ENCODE data around the gene RMI2. TPM values are rescaled to one million over a fixed set of nuclear protein-coding genes. Genes with fewer than 3 reads are reported as not detected.

RMI2 gene
- polyA plus RNA-seq, 1 donor (not counting 4 experiments of a cell fraction or from before 2014, with no cell fraction given) = 6.8 TPM

DNA sequence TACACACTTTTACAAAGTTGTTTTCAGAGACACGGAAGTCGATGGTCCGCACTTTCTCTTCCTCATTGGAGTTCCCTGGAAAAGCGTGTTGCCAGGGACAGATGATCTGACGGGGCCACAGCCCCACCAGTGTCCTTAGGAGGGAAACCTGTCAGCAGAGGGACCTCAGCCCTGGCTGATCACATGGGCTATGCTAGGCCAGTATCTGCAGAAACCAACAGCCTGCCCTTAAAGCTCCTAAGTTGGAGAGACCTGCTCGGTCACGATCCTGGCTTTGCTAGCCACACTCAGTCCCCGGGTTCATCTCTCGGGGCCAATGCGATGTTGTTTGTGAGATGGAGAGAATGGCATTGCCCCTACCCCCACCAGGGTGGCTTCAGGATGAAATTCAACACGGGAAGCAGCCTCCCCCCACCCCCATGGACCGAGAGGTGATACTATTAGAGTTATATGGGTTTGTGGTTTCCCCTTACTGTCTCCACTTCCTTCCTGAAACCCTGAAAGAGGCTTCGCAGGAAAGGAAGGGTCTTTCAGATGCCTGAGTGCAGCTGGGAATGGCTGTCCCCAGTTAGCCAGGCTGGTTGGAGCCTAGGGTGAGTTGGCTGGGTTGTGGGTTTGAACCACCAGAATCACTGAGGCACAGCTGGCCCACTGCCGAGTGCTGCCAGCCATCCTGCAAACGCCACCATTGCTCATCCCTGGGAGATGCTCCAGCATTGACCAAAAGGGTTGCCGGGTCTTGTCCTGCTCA, 16.6 kb downstream of the RMI2 start:
- H3K4me3 ChIP-seq (ENCODE audit: control insufficient read depth in 2 of 3, extremely low read depth in 1 of 3, insufficient read depth in 2 of 3, low read depth in 1 of 3, low read length in 3 of 3) = no peak overlapping the region
- no peaks in the 10 kb centered on the region for H3K27me3 ChIP-seq (ENCODE audit: control insufficient read depth, extremely low read depth, insufficient read depth, low read length)
- no peak for DNase-seq (ENCODE audit: low read depth, low spot score)
- H3K27ac ChIP-seq (ENCODE audit: control insufficient read depth, insufficient read depth, low read length) = no peak overlapping the region
- H3K4me2 ChIP-seq (ENCODE audit: control insufficient read depth, extremely low read depth, insufficient read depth, low read depth, low read length) = no peak overlapping the region
- no peak overlapping the region for H3K9ac ChIP-seq (ENCODE audit: control insufficient read depth, extremely low read depth, insufficient read depth, low read length)
- no peak overlapping the region for H2AFZ ChIP-seq (ENCODE audit: control insufficient read depth, low read length)
- no peaks in the 10 kb centered on the region for H3K9me3 ChIP-seq (ENCODE audit: control insufficient read depth, low read depth, low read length)
- H3K79me2 ChIP-seq (ENCODE audit: control insufficient read depth, insufficient read depth, low read length) = no peaks in the 10 kb centered on the region
- TF ChIP-seq, protein P1, sequence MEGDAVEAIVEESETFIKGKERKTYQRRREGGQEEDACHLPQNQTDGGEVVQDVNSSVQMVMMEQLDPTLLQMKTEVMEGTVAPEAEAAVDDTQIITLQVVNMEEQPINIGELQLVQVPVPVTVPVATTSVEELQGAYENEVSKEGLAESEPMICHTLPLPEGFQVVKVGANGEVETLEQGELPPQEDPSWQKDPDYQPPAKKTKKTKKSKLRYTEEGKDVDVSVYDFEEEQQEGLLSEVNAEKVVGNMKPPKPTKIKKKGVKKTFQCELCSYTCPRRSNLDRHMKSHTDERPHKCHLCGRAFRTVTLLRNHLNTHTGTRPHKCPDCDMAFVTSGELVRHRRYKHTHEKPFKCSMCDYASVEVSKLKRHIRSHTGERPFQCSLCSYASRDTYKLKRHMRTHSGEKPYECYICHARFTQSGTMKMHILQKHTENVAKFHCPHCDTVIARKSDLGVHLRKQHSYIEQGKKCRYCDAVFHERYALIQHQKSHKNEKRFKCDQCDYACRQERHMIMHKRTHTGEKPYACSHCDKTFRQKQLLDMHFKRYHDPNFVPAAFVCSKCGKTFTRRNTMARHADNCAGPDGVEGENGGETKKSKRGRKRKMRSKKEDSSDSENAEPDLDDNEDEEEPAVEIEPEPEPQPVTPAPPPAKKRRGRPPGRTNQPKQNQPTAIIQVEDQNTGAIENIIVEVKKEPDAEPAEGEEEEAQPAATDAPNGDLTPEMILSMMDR (optimal IDR thresholded peaks at IDR 0.05 in 1 of 3, IDR thresholded peaks at IDR 0.05 in 1 of 3, conservative IDR thresholded peaks at IDR 0.05 in 1 of 3; ENCODE audit: extremely low read depth in 1 of 3, insufficient read depth in 2 of 3, low read length in 3 of 3) = no peak
- no peak for TF ChIP-seq EZH2 (IDR thresholded peaks at IDR 0.05; ENCODE audit: low read length)
- no peak for FAIRE-seq
- no peaks in the 10 kb centered on the region for H3K9me1 ChIP-seq (ENCODE audit: control insufficient read depth, extremely low read depth, insufficient read depth, low read length)
- no peaks in the 10 kb centered on the region for H4K20me1 ChIP-seq (ENCODE audit: control insufficient read depth, extremely low read depth, insufficient read depth, low read length)
- H3K36me3 ChIP-seq (ENCODE audit: control insufficient read depth in 2 of 2, extremely low read depth in 1 of 2, insufficient read depth in 2 of 2, low read length in 2 of 2) = no peaks in the 10 kb centered on the region
- H3K4me1 ChIP-seq (ENCODE audit: control insufficient read depth, extremely low read depth, insufficient read depth, low read length) = peaks cover 28% of the 10 kb centered on the region
- dilution Hi-C loops (cut with MboI; ENCODE audit: extremely low pct_ligation_motif_present, low sequenced_read_pairs) = no loop called here

DNA sequence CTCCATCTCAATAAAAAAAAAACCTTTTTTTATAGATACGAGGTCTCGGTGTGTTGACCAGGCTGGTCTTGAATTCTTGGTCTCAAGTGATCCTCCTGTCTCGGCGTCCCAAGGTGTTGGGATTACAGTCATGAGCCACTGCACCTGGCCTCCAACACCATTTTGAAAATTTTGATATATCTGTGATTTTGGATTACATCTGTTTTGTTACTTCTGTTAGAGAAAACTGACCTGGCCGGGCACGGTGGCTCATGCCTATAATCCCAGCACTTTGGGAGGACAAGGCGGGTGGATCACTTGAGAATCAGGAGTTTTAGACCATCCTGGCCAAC, 18.6 kb downstream of the RMI2 start:
- TF ChIP-seq, protein P1 (optimal IDR thresholded peaks at IDR 0.05 in 1 of 3, IDR thresholded peaks at IDR 0.05 in 1 of 3, conservative IDR thresholded peaks at IDR 0.05 in 1 of 3; ENCODE audit: extremely low read depth in 1 of 3, insufficient read depth in 2 of 3, low read length in 3 of 3) = no peak
- no peak for TF ChIP-seq EZH2 (IDR thresholded peaks at IDR 0.05; ENCODE audit: low read length)
- DNase-seq (ENCODE audit: low read depth, low spot score) (no peak), FAIRE-seq (no peak)
- dilution Hi-C loops (cut with MboI; ENCODE audit: extremely low pct_ligation_motif_present, low sequenced_read_pairs) = no loop called here
- H3K4me2 ChIP-seq (ENCODE audit: control insufficient read depth, extremely low read depth, insufficient read depth, low read depth, low read length) = no peak overlapping the region
- H3K9me1 ChIP-seq (ENCODE audit: control insufficient read depth, extremely low read depth, insufficient read depth, low read length) = no peaks in the 10 kb centered on the region
- no peaks in the 10 kb centered on the region for H3K9me3 ChIP-seq (ENCODE audit: control insufficient read depth, low read depth, low read length)
- no peak overlapping the region for H3K4me3 ChIP-seq (ENCODE audit: control insufficient read depth in 2 of 3, extremely low read depth in 1 of 3, insufficient read depth in 2 of 3, low read depth in 1 of 3, low read length in 3 of 3)
- H3K36me3 ChIP-seq (ENCODE audit: control insufficient read depth in 2 of 2, extremely low read depth in 1 of 2, insufficient read depth in 2 of 2, low read length in 2 of 2) = no peaks in the 10 kb centered on the region
- H2AFZ ChIP-seq (ENCODE audit: control insufficient read depth, low read length) = no peak overlapping the region
- no peak overlapping the region for H3K27ac ChIP-seq (ENCODE audit: control insufficient read depth, insufficient read depth, low read length)
- no peaks in the 10 kb centered on the region for H3K27me3 ChIP-seq (ENCODE audit: control insufficient read depth, extremely low read depth, insufficient read depth, low read length)
- H3K4me1 ChIP-seq (ENCODE audit: control insufficient read depth, extremely low read depth, insufficient read depth, low read length) = peaks cover 8% of the 10 kb centered on the region
- H3K79me2 ChIP-seq (ENCODE audit: control insufficient read depth, insufficient read depth, low read length) = no peaks in the 10 kb centered on the region
- H4K20me1 ChIP-seq (ENCODE audit: control insufficient read depth, extremely low read depth, insufficient read depth, low read length) = no peaks in the 10 kb centered on the region
- H3K9ac ChIP-seq (ENCODE audit: control insufficient read depth, extremely low read depth, insufficient read depth, low read length) = no peak overlapping the region
